ENCODE data around the gene TTC17.

DNA sequence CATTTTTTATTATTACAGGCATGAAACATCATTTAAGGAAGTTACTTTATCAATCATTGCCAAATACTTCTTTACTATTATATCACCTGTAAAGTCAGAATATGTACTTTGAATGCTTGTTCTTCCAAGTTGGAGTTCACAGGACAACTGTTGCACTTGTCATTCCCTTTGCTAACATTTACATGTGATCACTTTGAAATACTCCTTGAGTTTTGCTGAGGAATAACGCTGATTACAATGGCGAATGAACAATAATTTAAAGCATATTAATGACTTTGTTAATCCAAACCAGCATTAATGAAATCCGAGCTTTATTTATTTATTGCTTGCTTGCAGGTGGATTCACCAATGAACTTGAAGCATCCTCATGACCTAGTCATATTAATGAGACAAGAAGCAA is 20.2 kb downstream of the TTC17 start:
- TF ChIP-seq CEBPB (IDR thresholded peaks at IDR 0.05; ENCODE audit: low read depth, low read length) (no peak), CTCF (IDR thresholded peaks at IDR 0.05; ENCODE audit: control extremely low read depth in 1 of 3, insufficient read depth in 1 of 3, low read depth in 1 of 3, low read length in 3 of 3) (no peak), POLR2A (IDR thresholded peaks at IDR 0.05; ENCODE audit: control extremely low read depth in 1 of 2, low read depth in 2 of 2, low read length in 2 of 2) (no peak), TAF7 (optimal IDR thresholded peaks at IDR 0.05; ENCODE audit: borderline replicate concordance, low read depth, low read length) (no peak)
- TF ChIP-seq, protein P1, sequence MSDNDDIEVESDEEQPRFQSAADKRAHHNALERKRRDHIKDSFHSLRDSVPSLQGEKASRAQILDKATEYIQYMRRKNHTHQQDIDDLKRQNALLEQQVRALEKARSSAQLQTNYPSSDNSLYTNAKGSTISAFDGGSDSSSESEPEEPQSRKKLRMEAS (IDR thresholded peaks at IDR 0.05) = no peak

Measured in H1 (cell line).